IMR-90 (cell line): ENCODE data around the gene RAET1E. TPM values are rescaled to one million over a fixed set of nuclear protein-coding genes. Genes with fewer than 3 reads are reported as not detected.

Experiments
- ATAC-seq: fragments of 200-7000 bp; cut with Tn5 transposase; 2 replicates; pipeline ENCODE4 v1.9.1; 2020; ENCODE audit warnings: low read depth, mild to moderate bottlenecking, moderate library complexity
- BruUV-seq: library from RNA; stranded (reverse); fragments of 400-500 nt; replicated peaks from 2 replicates; lab custom pipeline; 2021; lab: Mats Ljungman, UMichigan
- CTCF ChIA-PET: fragments of 300-600 bp; formaldehyde crosslinking; extraction: SDS; loops from one replicate; lab custom pipeline; 2021; ENCODE audit warnings: antibody characterized with exemption; lab: Yijun Ruan, JAX
- POLR2A ChIA-PET: fragments of 300-600 bp; sonication (Branson Sonifier 250); formaldehyde crosslinking; loops from one replicate; lab custom pipeline; 2022; ENCODE audit warnings: antibody characterized with exemption; ENCODE audit not compliant: unreplicated experiment; lab: Charles Lee
- DNase-seq: peaks from one replicate; pipeline ENCODE4 v3.0.0; 2013
- H2AFZ ChIP-seq: replicated peaks from 2 replicates; pipeline ENCODE3; 2013; ENCODE audit warnings: low read length, mild to moderate bottlenecking; ENCODE audit not compliant: poor library complexity
- H2AK5ac ChIP-seq: 2 replicates; pipeline ENCODE4 v1.6.1; 2013; ENCODE audit warnings: low read depth, low read length, inconsistent platforms
- H2AK9ac ChIP-seq: replicated peaks from 2 replicates; pipeline ENCODE3; 2013; ENCODE audit warnings: mild to moderate bottlenecking, low read depth, low read length, moderate library complexity; ENCODE audit not compliant: poor library complexity
- H2BK120ac ChIP-seq: 2 replicates; pipeline ENCODE4 v1.6.1; 2013; ENCODE audit warnings: low read depth, low read length, inconsistent platforms
- H2BK15ac ChIP-seq: 3 replicates; pipeline ENCODE4 v1.6.1; 2013; ENCODE audit warnings: low read depth, low read length, inconsistent platforms
- H2BK20ac ChIP-seq: 2 replicates; pipeline ENCODE4 v1.6.1; 2013; ENCODE audit warnings: low read depth, mild to moderate bottlenecking, inconsistent platforms, low read length, moderate library complexity
- H2BK5ac ChIP-seq: 2 replicates; pipeline ENCODE4 v1.6.1; 2013; ENCODE audit warnings: mild to moderate bottlenecking, low read depth, low read length, inconsistent platforms; ENCODE audit not compliant: poor library complexity, severe bottlenecking
- H3K14ac ChIP-seq: replicated peaks from 2 replicates; pipeline ENCODE4 v1.6.1; 2013; ENCODE audit warnings: low read depth, low read length, inconsistent platforms
- H3K18ac ChIP-seq: 2 replicates; pipeline ENCODE4 v1.6.1; 2013; ENCODE audit warnings: low read depth, low read length, control low read depth
- H3K23ac ChIP-seq: 2 replicates; pipeline ENCODE4 v1.6.1; 2013; ENCODE audit warnings: low read depth, low read length, inconsistent platforms
- H3K27ac ChIP-seq: 2 replicates; pipeline ENCODE4 v1.5.1; 2013; ENCODE audit warnings: mild to moderate bottlenecking, control low read depth, low read length; ENCODE audit not compliant: insufficient read depth
- H3K27me3 ChIP-seq: 2 replicates; pipeline ENCODE4 v1.6.1; 2013; ENCODE audit warnings: low read length; ENCODE audit not compliant: control insufficient read depth, insufficient read depth
- H3K36me3 ChIP-seq: 2 replicates; pipeline ENCODE4 v1.6.1; 2013; ENCODE audit warnings: low read length, mixed read lengths; ENCODE audit not compliant: control insufficient read depth, insufficient read depth
- H3K4ac ChIP-seq: 2 replicates; pipeline ENCODE4 v1.6.1; 2013; ENCODE audit warnings: low read depth, low read length, inconsistent platforms
- H3K4me1 ChIP-seq: 2 replicates; pipeline ENCODE4 v1.6.1; 2013; ENCODE audit warnings: low read length, mixed read lengths; ENCODE audit not compliant: control insufficient read depth, insufficient read depth
- H3K4me2 ChIP-seq: 2 replicates; pipeline ENCODE4 v1.6.1; 2013; ENCODE audit warnings: low read depth, mild to moderate bottlenecking, control low read depth, low read length, moderate library complexity
- H3K4me3 ChIP-seq: 2 replicates; pipeline ENCODE4 v1.5.1; 2013; ENCODE audit warnings: low read depth, mild to moderate bottlenecking, control low read depth, low read length, moderate library complexity; ENCODE audit not compliant: insufficient read depth
- H3K56ac ChIP-seq: 2 replicates; pipeline ENCODE4 v1.6.1; 2013; ENCODE audit warnings: low read length, inconsistent platforms; ENCODE audit not compliant: insufficient read depth; ENCODE audit errors: extremely low read depth
- H3K79me1 ChIP-seq, 2 experiments: 2 replicates each; pipeline ENCODE4 v1.6.1; 2013; ENCODE audit warnings: low read length in 2 of 2, inconsistent platforms in 1 of 2, low read depth in 1 of 2
- H3K9ac ChIP-seq: 2 replicates; pipeline ENCODE4 v1.6.1; 2013; ENCODE audit warnings: low read depth, low read length, control low read depth
- H3K9me1 ChIP-seq: 2 replicates; pipeline ENCODE4 v1.6.1; 2013; ENCODE audit warnings: low read length, inconsistent platforms; ENCODE audit not compliant: insufficient read depth
- H3K9me3 ChIP-seq: 2 replicates; pipeline ENCODE4 v1.6.1; 2013; ENCODE audit warnings: low read length; ENCODE audit not compliant: control insufficient read depth, insufficient read depth
- H4K20me1 ChIP-seq: 2 replicates; pipeline ENCODE4 v1.6.1; 2013; ENCODE audit warnings: low read length, inconsistent platforms; ENCODE audit not compliant: insufficient read depth
- H4K5ac ChIP-seq: 2 replicates; pipeline ENCODE4 v1.6.1; 2013; ENCODE audit warnings: mild to moderate bottlenecking, low read depth, low read length, control low read depth
- H4K8ac ChIP-seq, 2 experiments: 2 replicates each; pipeline ENCODE4 v1.6.1; 2013; ENCODE audit warnings: low read depth in 2 of 2, low read length in 2 of 2, control low read depth in 1 of 2, inconsistent platforms in 1 of 2
- H4K91ac ChIP-seq: 2 replicates; pipeline ENCODE4 v1.6.1; 2013; ENCODE audit warnings: low read depth, low read length, inconsistent platforms; ENCODE audit not compliant: insufficient read depth
- BHLHE40 ChIP-seq: fragments of 150-350 bp; IDR thresholded peaks from 2 replicates; pipeline ENCODE4 v1.6.1; 2016; ENCODE audit warnings: mild to moderate bottlenecking, low read depth, low read length
- CEBPB ChIP-seq: IDR thresholded peaks from 2 replicates; pipeline ENCODE4 v1.6.1; 2012; ENCODE audit warnings: low read depth, low read length, improper control_type of control experiment
- CHD1 ChIP-seq: IDR thresholded peaks from 2 replicates; pipeline ENCODE4 v1.6.1; 2012; ENCODE audit warnings: low read depth, low read length, improper control_type of control experiment
- FOS ChIP-seq: fragments of 150-350 bp; IDR thresholded peaks from 2 replicates; pipeline ENCODE4 v1.6.1; 2016; ENCODE audit warnings: low read depth, low read length
- MAFK ChIP-seq: IDR thresholded peaks from 2 replicates; pipeline ENCODE4 v1.6.1; 2012; ENCODE audit warnings: low read depth, low read length, improper control_type of control experiment
- MXI1 ChIP-seq: IDR thresholded peaks from 2 replicates; pipeline ENCODE4 v1.6.1; 2012; ENCODE audit warnings: low read depth, mild to moderate bottlenecking, low read length, moderate library complexity, borderline replicate concordance
- NFE2L2 ChIP-seq: fragments of 150-350 bp; IDR thresholded peaks from 2 replicates; pipeline ENCODE4 v1.6.1; 2016; ENCODE audit warnings: low read depth, mild to moderate bottlenecking, low read length
- POLR2A ChIP-seq: IDR thresholded peaks from 2 replicates; pipeline ENCODE4 v1.6.1; 2012; ENCODE audit warnings: mild to moderate bottlenecking, low read depth, low read length
- WGBS, 2 experiments: methylation state at CpG; one replicate each; pipeline versions ENCODE4 v1.1.5 to v1.1.7; 2013; ENCODE audit warnings: missing lambda C conversion rate in 2 of 2; ENCODE audit not compliant: insufficient read length in 1 of 2; ENCODE audit errors: extremely low coverage in 2 of 2; 5-methylcytosine and 5-hydroxymethylcytosine counted together
- dilution Hi-C: fragments of 300-500 bp; cut with HindIII; formaldehyde crosslinking; loops from one replicate; pipeline ENCODE4 v1.14.3; 2018; ENCODE audit warnings: low sequenced_read_pairs; ENCODE audit not compliant: unreplicated experiment
- in situ Hi-C: fragments of 300-500 bp; cut with MboI; formaldehyde crosslinking; loops from 3 replicates; pipeline ENCODE4 v1.14.3; 2019; ENCODE audit warnings: low sequenced_read_pairs, inconsistent platforms, mixed read lengths
- intact Hi-C: fragments of 100-400 bp; cut with micrococcal nuclease; formaldehyde crosslinking; loops from 2 replicates; pipeline ENCODE4 v1.10.0; 2022
- polyA plus RNA-seq, 3 experiments: library from polyadenylated mRNA; depleted of rRNA; stranded (reverse); fragments of >200 nt; gene quantifications; 2 replicates each; pipeline ENCODE4 v1.2.3, GENCODE V29; 2012; ENCODE audit warnings: low replicate concordance in 1 of 3
- total RNA-seq: library from RNA; depleted of rRNA; stranded (reverse); fragments of >200 nt; gene quantifications from 2 replicates; pipeline ENCODE4 v1.2.3, GENCODE V29; 2012

The RAET1E gene
- total and polyA plus RNA-seq, 2 of the 4 experiments (the other 2 are of a cell fraction), result not detected

GRCh38 chr6:149887343-149887742 is 10.6 kb downstream of the RAET1E start:
- dilution Hi-C loops, result no loop called here
- no TSS peak for BruUV-seq

More at GRCh38 chr6:149887343-149887742, 10.6 kb downstream of the RAET1E start:
- H3K23ac ChIP-seq, result no peak overlapping the region
- H2BK15ac ChIP-seq, result peak overlapping the region; percentile 48; the same call in 1 of the 3 replicates
- H3K9ac ChIP-seq, result no peak overlapping the region
- intact Hi-C loops (no loop called here), in situ Hi-C loops (no loop called here)
- no CpG with 5 or more reads among the region's 3 CpGs for WGBS, 2 experiments
- no peak overlapping the region for H2AFZ ChIP-seq
- no peak overlapping the region for H2AK9ac ChIP-seq
- no peak overlapping the region for H3K56ac ChIP-seq
- CTCF ChIA-PET, result no interaction called here
- TF ChIP-seq MAFK (no peak), FOS (peak; percentile 79; the same call in 1 of the 2 replicates), NFE2L2 (peak; percentile 50; the same call in 1 of the 2 replicates), CHD1 (no peak), CEBPB (peak; percentile 95), MXI1 (no peak), BHLHE40 (0 out of 2 replicates have a peak, but pooled peaks have one; percentile 25), POLR2A (no peak)
- no peak overlapping the region for H4K5ac ChIP-seq
- ATAC-seq, result peak; percentile 54
- no peak overlapping the region; the same call in 1 of the 2 replicates for H2AK5ac ChIP-seq
- no peaks in the 10 kb centered on the region for H3K36me3 ChIP-seq
- H3K27me3 ChIP-seq, result 0 out of 2 replicates have a peak, but pooled peaks cover 2% of the 10 kb centered on the region
- no peak overlapping the region for H3K4ac ChIP-seq
- H3K79me1 ChIP-seq, result no peaks in the 10 kb centered on the region
- peak overlapping the region; percentile 8; the same call in 1 of the 2 replicates for H3K4me2 ChIP-seq
- peak overlapping the region; percentile 17; the same call in 1 of the 2 replicates for H2BK20ac ChIP-seq
- H4K8ac ChIP-seq, result peak overlapping the region in 1 of 2 experiments; percentile 7; a peak in 1 of 4 replicates
- no peak overlapping the region for H2BK120ac ChIP-seq
- no peak overlapping the region for H3K4me3 ChIP-seq
- no peak overlapping the region for H3K14ac ChIP-seq
- H2BK5ac ChIP-seq, result no peak overlapping the region
- no peaks in the 10 kb centered on the region for H4K20me1 ChIP-seq
- no peak overlapping the region for H3K18ac ChIP-seq
- DNase-seq, result peak; percentile 89
- POLR2A ChIA-PET, result no interaction called here
- peaks cover 14% of the 10 kb centered on the region for H3K4me1 ChIP-seq
- no peaks in the 10 kb centered on the region for H3K9me3 ChIP-seq
- no peak overlapping the region for H3K27ac ChIP-seq
- H4K91ac ChIP-seq, result no peak overlapping the region
- peaks cover 5% of the 10 kb centered on the region; the same call in 1 of the 2 replicates for H3K9me1 ChIP-seq
